GM18868 (cell line): Measurements from ENCODE around the gene RGL3.
"Not testable (repeated sequence)": the region's sequence is repeated elsewhere in the genome, so short reads cannot be mapped to it uniquely, and the experiment has no call there.

Source experiments
- ATAC-seq: cut with Tn5 transposase; IDR thresholded peaks from one replicate; pipeline ENCODE4 v1.9.1; 2021; ENCODE audit warnings: mild to moderate bottlenecking, moderate library complexity; ENCODE audit not compliant: unreplicated experiment

Gene RGL3

GRCh38 chr19:11450570-11451326 lies 31.6 kb upstream of the RGL3 start:
- ATAC-seq: no peak

- no peak for ATAC-seq
These were observed 29.9 kb upstream of the RGL3 start for GRCh38 chr19:11448923-11449554.

GRCh38 chr19:11448410-11448809 lies 29.3 kb upstream of the RGL3 start:
- no peak for ATAC-seq

- no peak for ATAC-seq
These were observed 28.5 kb upstream of the RGL3 start for GRCh38 chr19:11447347-11448262.

GRCh38 chr19:11446652-11447301 lies 27.7 kb upstream of the RGL3 start:
- no peak for ATAC-seq

GRCh38 chr19:11446271-11446651 lies 27.1 kb upstream of the RGL3 start:
- no peak for ATAC-seq

GRCh38 chr19:11445141-11445540 lies 26.0 kb upstream of the RGL3 start:
- no peak for ATAC-seq

GRCh38 chr19:11444059-11444458 lies 24.9 kb upstream of the RGL3 start:
- ATAC-seq: no peak

- ATAC-seq: no peak
These were observed 18.8 kb upstream of the RGL3 start for GRCh38 chr19:11437955-11438354.

- ATAC-seq: no peak
These were observed 16.8 kb upstream of the RGL3 start for GRCh38 chr19:11435833-11436313.

GRCh38 chr19:11435057-11435832 lies 16.1 kb upstream of the RGL3 start, which contains the start of the genes ODAD3 and PRKCSH:
Gene ODAD3, minus strand, starts transcription at chr19:11435121. Its CDS starts 105 bp downstream, at chr19:11435016.
Gene PRKCSH, plus strand, starts transcription at chr19:11435635. Its CDS starts 483 bp downstream, at chr19:11436118.
- ATAC-seq: peak; percentile 91

GRCh38 chr19:11434703-11435056 lies 15.6 kb upstream of the RGL3 start:
- peak; percentile 8 for ATAC-seq

- not testable (repeated sequence) for ATAC-seq
These were observed 14.4 kb upstream of the RGL3 start for GRCh38 chr19:11433526-11433925.

- no peak for ATAC-seq
These were observed 7.5 kb upstream of the RGL3 start for GRCh38 chr19:11426656-11427055.

GRCh38 chr19:11425719-11426457 lies 6.8 kb upstream of the RGL3 start:
- no peak for ATAC-seq

GRCh38 chr19:11423791-11424181 lies 4.7 kb upstream of the RGL3 start:
- ATAC-seq: no peak

- ATAC-seq: no peak
These were observed 4.2 kb upstream of the RGL3 start for GRCh38 chr19:11423164-11423790.

GRCh38 chr19:11422163-11423065 lies 3.3 kb upstream of the RGL3 start:
- ATAC-seq: peak; percentile 66
